SK-N-MC (cell line): ENCODE results near the gene SEMA3A.

Experiments
- EZH2 ChIP-seq: fragments of 200-600 bp; sonication (generic); IDR thresholded peaks from one replicate; pipeline ENCODE4 v1.6.1; 2017; ENCODE audit warnings: antibody characterized with exemption
- FOXP2 ChIP-seq: optimal IDR thresholded peaks from 2 replicates; pipeline ENCODE3; 2011; ENCODE audit warnings: mild to moderate bottlenecking, moderate library complexity; ENCODE audit not compliant: insufficient read depth; ENCODE audit errors: extremely low read length, control extremely low read depth

DNA sequence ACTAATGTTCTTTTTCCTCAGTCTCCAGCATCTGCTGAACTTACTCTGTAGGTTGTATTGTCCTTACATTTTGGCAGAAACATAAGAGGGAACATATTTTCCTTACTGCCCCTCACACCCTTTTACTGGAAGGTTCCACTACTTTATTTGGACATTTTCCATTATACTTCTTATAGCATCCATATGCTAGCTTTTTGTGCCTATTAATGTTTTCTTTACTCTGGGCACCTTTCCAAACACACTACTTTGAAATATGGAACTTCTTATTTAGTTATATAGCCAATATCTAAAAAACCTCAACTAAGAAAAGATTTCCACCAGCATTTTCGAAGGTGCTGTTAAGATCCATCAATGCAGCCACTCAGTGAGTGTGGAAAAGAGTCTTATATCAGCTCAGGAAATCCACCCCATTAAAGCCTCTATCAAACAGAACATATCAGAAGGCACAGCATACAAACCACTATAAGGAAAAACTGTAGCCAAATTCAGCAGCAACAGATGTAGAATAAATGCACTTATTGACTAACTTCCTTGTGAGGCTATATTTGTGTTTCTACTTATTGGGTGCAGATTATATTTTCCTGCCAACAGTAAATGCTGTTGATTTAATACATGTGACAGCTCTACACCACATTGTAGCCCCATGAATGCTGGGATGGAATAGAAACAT, 273.2 kb downstream of the SEMA3A start:
- TF ChIP-seq EZH2 (no peak), FOXP2 (no peak)
